Measurements from ENCODE around the gene METAP2. TPM values are rescaled to one million over a fixed set of nuclear protein-coding genes. Genes with fewer than 3 reads are reported as not detected.

The METAP2 gene
- total RNA-seq, 1 donor from 2014 or later = 118 TPM

DNA sequence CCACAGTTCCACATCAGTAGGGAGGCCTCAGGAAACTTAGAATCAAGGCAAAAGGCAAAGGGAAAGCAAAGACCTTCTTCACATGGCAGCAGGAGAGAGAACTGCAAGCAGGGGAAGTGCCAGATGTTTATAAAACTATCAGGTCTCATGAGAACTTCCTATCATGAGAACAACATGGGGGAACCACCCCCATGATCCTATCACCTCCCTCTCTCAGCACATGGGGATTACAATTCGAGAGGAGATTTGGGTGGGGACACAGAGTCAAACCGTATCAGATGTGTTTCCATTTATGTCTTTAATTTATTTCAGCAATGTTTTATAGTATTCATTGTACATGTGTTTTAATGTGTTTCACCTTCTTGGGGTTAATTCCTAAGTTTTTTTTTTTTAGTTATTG, 25.8 kb downstream of the METAP2 start:
- intact Hi-C loops (cut with micrococcal nuclease) = no loop called here

DNA sequence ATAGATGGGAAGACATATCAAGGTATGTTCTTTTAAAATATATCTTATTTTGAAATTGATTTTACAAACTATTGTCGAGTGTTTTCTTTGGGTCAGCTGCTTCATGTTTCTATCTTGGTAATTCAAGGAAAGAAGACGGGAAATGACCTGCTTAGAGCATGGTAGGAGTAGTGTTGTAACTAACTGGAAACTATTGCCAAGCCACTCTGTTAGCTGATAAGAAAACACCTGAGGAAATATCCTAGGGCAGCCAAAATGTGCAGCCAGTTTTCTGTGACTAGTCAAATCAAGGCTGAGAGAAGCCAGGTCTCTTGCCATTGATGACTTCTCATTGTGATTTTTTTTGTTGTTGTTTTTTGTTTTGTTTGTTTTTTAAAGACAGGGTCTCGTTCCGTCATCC, 30.2 kb downstream of the METAP2 start:
- H3K36me3 Mint-ChIP-seq (ENCODE audit: low read depth) = peaks cover 50% of the 10 kb centered on the region
- intact Hi-C loops (cut with micrococcal nuclease) = no loop called here

More for the DNA sequence above, 25.8 kb downstream of the METAP2 start:
- Mint-ChIP-seq H3K9me3 (no peaks in the 10 kb centered on the region), H3K27ac (no peak overlapping the region), H3K4me3 (no peak overlapping the region), H3K4me1 (ENCODE audit: low read depth) (peaks cover 16% of the 10 kb centered on the region), H3K36me3 (ENCODE audit: low read depth) (peaks cover 65% of the 10 kb centered on the region), H3K27me3 (ENCODE audit: insufficient read depth) (no peaks in the 10 kb centered on the region)
- no peak for DNase-seq (ENCODE audit: low spot score)

DNA sequence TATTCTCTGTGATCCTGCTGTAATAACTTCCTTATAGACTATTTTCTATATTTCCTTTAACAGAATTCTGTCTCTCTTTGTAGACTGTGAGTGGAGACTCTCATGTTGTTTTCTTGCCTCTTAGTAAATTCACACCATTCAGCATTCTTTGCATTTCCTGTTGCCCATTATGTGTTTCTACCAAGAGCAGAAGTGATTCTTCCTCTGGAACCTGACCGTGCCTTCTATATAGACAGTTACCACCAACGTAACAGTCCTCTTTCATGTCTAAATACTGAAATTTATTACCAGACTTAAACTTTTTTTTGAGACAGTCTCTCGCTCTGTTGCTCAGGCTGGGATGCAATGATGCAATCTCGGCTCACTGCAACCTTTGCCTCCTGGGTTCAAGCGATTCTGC, 31.1 kb downstream of the METAP2 start:
- intact Hi-C loops (cut with micrococcal nuclease) = no loop called here
- DNase-seq (ENCODE audit: low spot score) = no peak
- H3K9me3 Mint-ChIP-seq = no peaks in the 10 kb centered on the region
- peaks cover 5% of the 10 kb centered on the region for H3K4me1 Mint-ChIP-seq (ENCODE audit: low read depth)
- H3K27ac Mint-ChIP-seq = no peak overlapping the region
- no peaks in the 10 kb centered on the region for H3K27me3 Mint-ChIP-seq (ENCODE audit: insufficient read depth)
- H3K4me3 Mint-ChIP-seq = no peak overlapping the region
- H3K36me3 Mint-ChIP-seq (ENCODE audit: low read depth) = peaks cover 47% of the 10 kb centered on the region

More for the DNA sequence above, 30.2 kb downstream of the METAP2 start:
- H3K27me3 Mint-ChIP-seq (ENCODE audit: insufficient read depth) = no peaks in the 10 kb centered on the region
- no peaks in the 10 kb centered on the region for H3K9me3 Mint-ChIP-seq
- H3K4me3 Mint-ChIP-seq = no peak overlapping the region
- no peak overlapping the region for H3K27ac Mint-ChIP-seq
- no peak for DNase-seq (ENCODE audit: low spot score)
- peaks cover 11% of the 10 kb centered on the region for H3K4me1 Mint-ChIP-seq (ENCODE audit: low read depth)

DNA sequence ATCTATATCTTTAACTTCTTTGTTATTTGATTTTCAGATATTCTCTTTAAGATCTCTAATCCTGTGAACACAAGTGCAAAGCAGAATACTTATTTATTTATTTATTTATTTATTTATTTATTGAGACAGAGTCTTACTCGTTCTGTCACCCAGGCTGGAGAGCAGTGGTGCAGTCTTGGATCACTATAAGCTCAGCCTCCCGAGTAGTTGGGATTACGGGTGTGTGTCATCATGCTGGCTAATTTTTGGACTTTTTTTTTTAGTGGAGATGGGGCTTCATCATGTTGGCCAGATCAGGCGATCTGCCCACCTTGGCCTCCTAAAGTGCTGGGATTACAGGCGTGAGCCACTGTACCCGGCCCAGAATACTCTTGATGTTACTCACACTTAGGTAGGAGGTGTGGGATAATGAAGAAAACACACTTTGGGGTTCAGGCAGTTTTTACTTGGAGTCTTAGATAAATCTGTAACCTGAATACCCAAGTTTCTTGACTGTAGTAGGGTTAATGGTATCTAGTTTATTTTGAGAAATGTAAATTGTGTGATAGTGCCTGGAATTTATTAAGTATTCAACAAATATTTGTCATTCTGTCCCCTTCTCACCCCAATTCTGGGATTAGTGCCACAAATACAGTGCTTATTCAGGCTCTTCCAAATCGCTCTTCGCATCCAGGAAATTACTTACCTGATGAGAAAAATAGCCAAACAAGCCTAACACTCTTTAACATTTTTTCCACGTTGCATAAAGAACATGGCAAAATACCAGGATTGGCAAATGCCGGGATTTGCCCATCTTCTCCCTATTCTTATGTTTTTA, 33.0 kb downstream of the METAP2 start:
- peaks cover 5% of the 10 kb centered on the region for H3K4me1 Mint-ChIP-seq (ENCODE audit: low read depth)
- DNase-seq (ENCODE audit: low spot score) = no peak
- intact Hi-C loops (cut with micrococcal nuclease) = no loop called here
- H3K27me3 Mint-ChIP-seq (ENCODE audit: insufficient read depth) = no peaks in the 10 kb centered on the region
- peaks cover 50% of the 10 kb centered on the region for H3K36me3 Mint-ChIP-seq (ENCODE audit: low read depth)
- no peaks in the 10 kb centered on the region for H3K9me3 Mint-ChIP-seq
- no peak overlapping the region for H3K27ac Mint-ChIP-seq
- H3K4me3 Mint-ChIP-seq = no peak overlapping the region

DNA sequence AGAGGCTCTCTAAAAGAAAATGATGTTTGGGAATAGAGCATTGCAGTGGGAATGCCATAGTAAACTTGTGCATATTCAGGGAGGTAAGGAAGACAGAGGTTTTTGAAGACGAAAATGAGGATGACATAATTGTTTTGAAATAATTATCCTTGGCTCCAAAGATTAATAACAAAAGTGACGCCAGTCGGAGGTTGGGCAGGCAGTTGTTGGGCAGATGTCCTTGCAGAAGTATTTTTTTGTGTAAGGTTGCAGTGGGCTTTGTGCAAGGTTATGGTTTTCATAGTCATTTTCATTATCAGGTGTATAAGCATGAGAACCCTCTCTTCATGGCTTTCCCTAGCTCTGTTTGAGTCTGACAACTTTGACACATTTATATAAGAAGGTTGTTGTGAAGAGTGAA, 35.3 kb downstream of the METAP2 start:
- Mint-ChIP-seq H3K4me1 (ENCODE audit: low read depth) (no peaks in the 10 kb centered on the region), H3K27me3 (ENCODE audit: insufficient read depth) (no peaks in the 10 kb centered on the region), H3K27ac (no peak overlapping the region), H3K9me3 (no peaks in the 10 kb centered on the region), H3K4me3 (no peak overlapping the region), H3K36me3 (ENCODE audit: low read depth) (peaks cover 48% of the 10 kb centered on the region)
- intact Hi-C loops (cut with micrococcal nuclease) = no loop called here
- no peak for DNase-seq (ENCODE audit: low spot score)

DNA sequence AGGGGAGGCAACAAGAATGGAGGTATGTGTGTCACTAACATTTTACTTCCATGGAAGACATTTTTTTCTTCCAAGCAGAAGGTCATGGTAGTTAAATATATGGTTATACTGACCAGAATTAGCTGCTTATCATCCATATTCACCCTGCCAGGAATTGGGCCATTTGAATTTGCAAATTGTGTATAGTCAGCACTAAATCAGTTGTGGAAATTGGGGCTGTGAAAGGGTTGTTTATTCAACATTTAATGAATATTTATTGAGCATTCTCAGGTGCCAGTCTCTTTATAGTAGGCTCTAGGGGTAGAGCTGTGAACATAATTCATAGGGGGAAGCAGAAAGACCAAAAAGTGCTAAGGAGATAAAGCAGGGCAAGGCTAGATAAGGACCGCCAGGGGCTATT, 38.0 kb downstream of the METAP2 start:
- intact Hi-C loops (cut with micrococcal nuclease) = no loop called here
- Mint-ChIP-seq H3K27me3 (ENCODE audit: insufficient read depth) (no peaks in the 10 kb centered on the region), H3K9me3 (no peaks in the 10 kb centered on the region), H3K4me3 (no peak overlapping the region), H3K36me3 (ENCODE audit: low read depth) (peaks cover 47% of the 10 kb centered on the region), H3K27ac (no peak overlapping the region), H3K4me1 (ENCODE audit: low read depth) (no peaks in the 10 kb centered on the region)
- no peak for DNase-seq (ENCODE audit: low spot score)

DNA sequence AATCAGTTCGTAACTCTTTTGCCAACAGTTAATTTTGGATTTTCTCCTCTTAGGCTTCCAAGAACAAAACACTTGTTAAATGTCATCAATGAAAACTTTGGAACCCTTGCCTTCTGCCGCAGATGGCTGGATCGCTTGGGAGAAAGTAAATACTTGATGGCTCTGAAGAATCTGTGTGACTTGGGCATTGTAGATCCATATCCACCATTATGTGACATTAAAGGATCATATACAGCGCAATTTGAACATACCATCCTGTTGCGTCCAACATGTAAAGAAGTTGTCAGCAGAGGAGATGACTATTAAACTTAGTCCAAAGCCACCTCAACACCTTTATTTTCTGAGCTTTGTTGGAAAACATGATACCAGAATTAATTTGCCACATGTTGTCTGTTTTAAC, 39.6 kb downstream of the METAP2 start:
- no peaks in the 10 kb centered on the region for H3K4me1 Mint-ChIP-seq (ENCODE audit: low read depth)
- no peak overlapping the region for H3K27ac Mint-ChIP-seq
- intact Hi-C loops (cut with micrococcal nuclease) = no loop called here
- H3K4me3 Mint-ChIP-seq = no peak overlapping the region
- peaks cover 43% of the 10 kb centered on the region for H3K36me3 Mint-ChIP-seq (ENCODE audit: low read depth)
- H3K27me3 Mint-ChIP-seq (ENCODE audit: insufficient read depth) = no peaks in the 10 kb centered on the region
- DNase-seq (ENCODE audit: low spot score) = no peak
- no peaks in the 10 kb centered on the region for H3K9me3 Mint-ChIP-seq

DNA sequence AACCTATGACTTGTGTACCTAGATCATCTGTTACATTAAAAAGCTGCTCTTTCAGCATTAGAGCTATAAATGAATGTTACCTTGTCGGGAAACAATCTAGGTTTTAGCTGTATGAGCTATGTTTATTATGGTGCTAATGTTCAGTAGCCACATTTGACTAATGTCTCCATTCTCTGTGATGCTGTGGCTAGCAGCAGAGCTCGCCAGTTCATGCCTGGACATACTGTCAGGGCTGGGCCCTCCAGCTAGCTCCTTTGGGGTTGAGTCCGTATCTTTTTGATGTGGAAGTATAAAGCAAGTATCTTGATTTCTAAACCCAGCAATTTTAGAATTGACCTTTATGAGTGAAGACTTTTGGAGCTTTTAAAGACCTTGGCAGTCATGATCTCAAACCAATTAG, 41.2 kb downstream of the METAP2 start:
- DNase-seq (ENCODE audit: low spot score) = no peak
- intact Hi-C loops (cut with micrococcal nuclease) = no loop called here
- H3K27ac Mint-ChIP-seq = no peak overlapping the region
- peaks cover 32% of the 10 kb centered on the region for H3K36me3 Mint-ChIP-seq (ENCODE audit: low read depth)
- no peak overlapping the region for H3K4me3 Mint-ChIP-seq
- H3K27me3 Mint-ChIP-seq (ENCODE audit: insufficient read depth) = no peaks in the 10 kb centered on the region
- H3K4me1 Mint-ChIP-seq (ENCODE audit: low read depth) = no peaks in the 10 kb centered on the region
- H3K9me3 Mint-ChIP-seq = no peaks in the 10 kb centered on the region

DNA sequence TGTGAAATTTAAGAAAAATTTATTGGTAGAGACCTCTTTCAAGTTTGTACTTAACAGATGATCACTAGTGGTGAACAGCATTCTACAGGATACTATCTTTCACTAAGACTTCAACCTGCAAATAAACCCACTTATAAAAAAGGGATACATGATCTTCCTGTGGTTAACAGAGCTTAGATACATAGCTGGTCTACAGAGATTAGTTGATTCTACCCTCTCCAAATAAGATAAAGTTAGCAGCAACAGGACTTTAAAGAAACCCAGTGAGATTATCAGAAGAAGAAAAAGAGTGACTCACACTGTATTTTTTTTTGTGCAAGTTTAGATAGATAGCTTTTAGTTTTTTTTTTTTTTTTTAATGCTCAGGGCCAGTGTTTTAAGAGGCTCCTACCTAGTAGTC, 42.8 kb downstream of the METAP2 start:
- no peaks in the 10 kb centered on the region for H3K4me1 Mint-ChIP-seq (ENCODE audit: low read depth)
- no peak overlapping the region for H3K4me3 Mint-ChIP-seq
- H3K36me3 Mint-ChIP-seq (ENCODE audit: low read depth) = peaks cover 26% of the 10 kb centered on the region
- intact Hi-C loops (cut with micrococcal nuclease) = no loop called here
- no peaks in the 10 kb centered on the region for H3K27me3 Mint-ChIP-seq (ENCODE audit: insufficient read depth)
- DNase-seq (ENCODE audit: low spot score) = no peak
- no peak overlapping the region for H3K27ac Mint-ChIP-seq
- H3K9me3 Mint-ChIP-seq = no peaks in the 10 kb centered on the region

DNA sequence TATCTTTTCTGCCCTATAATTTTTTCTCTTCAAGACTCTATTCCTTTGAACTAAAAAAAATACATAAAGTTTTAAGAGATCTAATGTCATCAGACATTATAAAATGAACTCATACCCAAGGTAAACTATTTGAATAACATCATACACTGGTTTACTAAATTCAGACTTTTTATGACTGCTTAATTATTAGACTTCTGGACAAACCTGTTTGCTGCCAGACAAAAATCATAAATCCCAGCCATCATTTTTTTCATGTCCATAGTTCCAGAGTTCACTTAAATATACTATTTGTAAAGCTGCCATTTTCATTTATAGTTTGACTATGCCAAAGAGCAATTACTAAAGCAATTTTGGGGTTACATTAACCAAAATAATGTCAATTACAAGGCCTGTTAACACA, 43.3 kb downstream of the METAP2 start:
- H3K4me1 Mint-ChIP-seq (ENCODE audit: low read depth) = no peaks in the 10 kb centered on the region
- intact Hi-C loops (cut with micrococcal nuclease) = no loop called here
- no peak overlapping the region for H3K27ac Mint-ChIP-seq
- DNase-seq (ENCODE audit: low spot score) = no peak
- H3K9me3 Mint-ChIP-seq = no peaks in the 10 kb centered on the region
- H3K36me3 Mint-ChIP-seq (ENCODE audit: low read depth) = peaks cover 21% of the 10 kb centered on the region
- H3K4me3 Mint-ChIP-seq = no peak overlapping the region
- no peaks in the 10 kb centered on the region for H3K27me3 Mint-ChIP-seq (ENCODE audit: insufficient read depth)

DNA sequence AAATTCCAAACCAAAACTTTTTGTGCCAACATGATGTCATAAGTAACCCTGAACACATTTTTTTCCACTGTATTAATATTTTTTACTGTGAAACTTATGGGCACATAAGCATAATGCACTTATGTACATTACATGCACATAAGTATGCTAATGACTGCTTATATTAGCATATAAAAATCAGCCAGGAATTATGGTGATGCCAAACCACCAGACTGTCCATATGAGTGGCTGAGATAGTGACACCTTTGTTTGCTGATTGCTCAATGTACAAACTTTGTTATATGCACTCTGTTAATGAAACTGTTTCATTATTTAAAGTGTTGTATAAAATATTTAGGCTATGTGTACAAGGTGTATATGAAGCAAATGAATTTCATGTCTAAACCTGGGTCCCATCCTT, 45.0 kb downstream of the METAP2 start:
- no peaks in the 10 kb centered on the region for H3K27me3 Mint-ChIP-seq (ENCODE audit: insufficient read depth)
- no peak overlapping the region for H3K4me3 Mint-ChIP-seq
- DNase-seq (ENCODE audit: low spot score) = no peak
- no peaks in the 10 kb centered on the region for H3K4me1 Mint-ChIP-seq (ENCODE audit: low read depth)
- peaks cover 12% of the 10 kb centered on the region for H3K36me3 Mint-ChIP-seq (ENCODE audit: low read depth)
- no peaks in the 10 kb centered on the region for H3K9me3 Mint-ChIP-seq
- intact Hi-C loops (cut with micrococcal nuclease) = no loop called here
- no peak overlapping the region for H3K27ac Mint-ChIP-seq

DNA sequence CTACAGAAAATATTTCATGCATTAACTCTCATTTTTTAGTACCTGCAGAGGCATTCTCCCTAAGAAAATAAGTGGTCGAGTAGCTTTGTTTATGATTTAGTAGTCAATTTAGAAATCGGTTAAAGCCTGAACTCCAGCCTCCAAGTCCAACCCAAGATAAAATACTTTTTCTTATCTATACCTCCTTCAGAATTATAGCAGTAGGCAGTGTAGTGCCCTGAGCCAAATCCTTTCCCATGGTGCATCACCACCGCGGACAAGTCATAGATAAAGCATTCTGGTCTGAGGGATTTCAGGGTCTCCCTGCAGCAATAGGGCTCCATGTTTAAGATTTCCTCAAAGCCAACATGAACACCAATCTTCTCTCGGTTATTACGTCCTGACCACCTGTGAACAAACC, 46.9 kb downstream of the METAP2 start:
- Mint-ChIP-seq H3K36me3 (ENCODE audit: low read depth) (peaks cover 4% of the 10 kb centered on the region), H3K27ac (no peak overlapping the region), H3K4me1 (ENCODE audit: low read depth) (no peaks in the 10 kb centered on the region)

DNA sequence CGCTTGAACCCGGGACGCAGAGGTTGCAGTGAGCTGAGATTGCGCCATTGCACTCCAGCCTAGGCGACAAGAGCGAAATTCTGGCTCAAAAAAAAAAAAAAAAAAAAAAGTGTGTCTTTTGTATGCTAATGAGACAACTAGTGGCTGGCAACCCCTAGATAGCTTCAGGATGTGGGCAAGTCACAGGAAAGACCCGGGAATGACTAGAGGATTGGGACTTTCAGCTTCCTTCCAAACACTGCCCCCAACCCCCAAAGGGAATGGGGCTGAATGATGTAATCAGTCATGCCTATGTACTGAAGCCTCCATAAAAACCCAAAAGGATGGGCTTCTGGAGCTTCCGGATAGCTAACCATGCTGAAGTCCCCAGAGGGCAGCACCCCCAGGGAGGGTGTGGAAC, 48.7 kb downstream of the METAP2 start:
- no peaks in the 10 kb centered on the region for H3K9me3 Mint-ChIP-seq
- no peaks in the 10 kb centered on the region for H3K4me1 Mint-ChIP-seq (ENCODE audit: low read depth)
- no peak overlapping the region for H3K4me3 Mint-ChIP-seq
- no peak overlapping the region for H3K27ac Mint-ChIP-seq
- peaks cover 1% of the 10 kb centered on the region for H3K36me3 Mint-ChIP-seq (ENCODE audit: low read depth)
- no peaks in the 10 kb centered on the region for H3K27me3 Mint-ChIP-seq (ENCODE audit: insufficient read depth)
- no peak for DNase-seq (ENCODE audit: low spot score)
- intact Hi-C loops (cut with micrococcal nuclease) = no loop called here

More for the DNA sequence above, 46.9 kb downstream of the METAP2 start:
- H3K9me3 Mint-ChIP-seq = no peaks in the 10 kb centered on the region
- H3K4me3 Mint-ChIP-seq = no peak overlapping the region
- no peaks in the 10 kb centered on the region for H3K27me3 Mint-ChIP-seq (ENCODE audit: insufficient read depth)
- intact Hi-C loops (cut with micrococcal nuclease) = no loop called here
- DNase-seq (ENCODE audit: low spot score) = no peak

DNA sequence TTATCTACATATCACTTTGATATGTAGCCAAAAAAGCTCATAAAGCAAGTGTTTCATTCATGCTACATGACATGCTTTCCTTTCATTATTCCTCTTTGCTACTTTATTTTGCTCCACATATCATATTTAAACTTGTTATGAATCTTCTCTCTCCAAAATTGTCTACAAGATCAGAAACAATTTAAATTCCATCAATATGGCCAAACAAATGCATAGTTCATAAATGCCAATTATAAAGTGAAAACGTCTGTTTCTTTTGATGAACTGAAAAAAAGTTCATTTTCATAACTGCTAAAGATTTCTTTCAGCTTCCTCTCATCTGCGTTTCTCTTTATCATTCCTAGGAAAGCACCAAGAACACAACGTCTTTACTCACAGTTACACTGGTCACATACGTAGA, 54.5 kb downstream of the METAP2 start:
- peaks cover 7% of the 10 kb centered on the region for H3K4me1 Mint-ChIP-seq (ENCODE audit: low read depth)
- H3K36me3 Mint-ChIP-seq (ENCODE audit: low read depth) = no peaks in the 10 kb centered on the region
- no peak overlapping the region for H3K27ac Mint-ChIP-seq
- DNase-seq (ENCODE audit: low spot score) = no peak
- H3K4me3 Mint-ChIP-seq = no peak overlapping the region
- no peaks in the 10 kb centered on the region for H3K27me3 Mint-ChIP-seq (ENCODE audit: insufficient read depth)
- no peaks in the 10 kb centered on the region for H3K9me3 Mint-ChIP-seq
- intact Hi-C loops (cut with micrococcal nuclease) = no loop called here
